Activated CD8-positive, alpha-beta memory T cell treated with anti-CD3 and anti-CD28 coated beads, Interleukin-2, amount 50 U/mL, for 24 hours (primary cell): ENCODE results near the gene PPP2R5C.
"Not testable (repeated sequence)": the region's sequence is repeated elsewhere in the genome, so short reads cannot be mapped to it uniquely, and the experiment has no call there.

Experiments
- DNase-seq: peaks from one replicate; pipeline ENCODE4 v3.0.0-alpha.2; 2020; ENCODE audit errors: extremely low read depth

PPP2R5C gene

GRCh38 chr14:101781240-101782061 is 19.9 kb downstream of the PPP2R5C start:
- DNase-seq, result no peak

GRCh38 chr14:101783260-101784016 is 21.9 kb downstream of the PPP2R5C start:
- DNase-seq, result no peak

DNA sequence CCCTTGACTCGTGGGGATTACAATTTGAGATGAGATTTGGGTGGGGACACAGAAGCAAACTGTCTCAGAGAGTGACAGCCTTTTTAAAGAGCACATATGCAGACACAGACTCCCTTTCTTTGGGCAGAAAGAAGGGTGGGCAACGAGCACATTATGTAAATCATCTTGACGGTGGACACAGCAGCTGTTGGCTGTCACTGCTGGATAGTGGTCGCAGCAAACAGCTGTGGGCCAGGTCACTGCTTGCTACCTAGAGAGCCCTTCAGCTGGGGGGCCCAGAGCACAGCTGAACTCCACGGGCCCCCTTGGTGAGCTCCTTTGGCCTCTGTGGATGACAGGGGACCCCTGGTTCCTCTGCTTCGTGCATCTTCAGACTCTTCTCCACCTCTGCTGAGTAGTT is 23.1 kb downstream of the PPP2R5C start:
- no peak for DNase-seq

DNA sequence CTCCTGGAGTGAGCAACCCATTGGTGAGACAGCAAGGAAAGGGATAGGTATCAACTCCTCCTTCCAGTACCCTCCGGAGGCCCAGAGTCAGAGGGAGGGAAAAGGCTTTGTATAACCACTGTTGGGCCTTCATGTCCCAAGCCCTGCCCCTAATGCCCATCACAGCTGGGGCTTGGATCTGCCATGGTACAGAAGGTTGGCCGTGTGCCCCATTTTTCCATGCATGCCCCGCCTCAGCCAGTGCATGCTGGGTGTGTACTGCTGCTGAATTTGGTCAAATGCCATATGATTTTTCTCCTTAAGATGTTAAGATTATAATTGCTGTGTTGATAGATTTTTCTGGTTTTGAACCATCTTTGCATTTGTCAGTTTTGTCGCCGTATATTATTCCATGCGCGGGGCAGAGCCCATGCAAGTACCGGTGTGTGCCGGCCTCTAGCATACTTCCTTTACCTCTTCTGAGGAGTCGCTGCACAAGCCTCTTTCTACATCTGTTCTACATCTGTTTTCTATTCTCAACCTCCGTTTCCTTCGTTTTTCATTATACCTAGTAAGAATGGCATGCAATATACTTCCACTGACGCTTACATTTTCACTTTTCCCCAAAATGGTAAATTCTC is 26.6 kb downstream of the PPP2R5C start:
- no peak for DNase-seq

DNA sequence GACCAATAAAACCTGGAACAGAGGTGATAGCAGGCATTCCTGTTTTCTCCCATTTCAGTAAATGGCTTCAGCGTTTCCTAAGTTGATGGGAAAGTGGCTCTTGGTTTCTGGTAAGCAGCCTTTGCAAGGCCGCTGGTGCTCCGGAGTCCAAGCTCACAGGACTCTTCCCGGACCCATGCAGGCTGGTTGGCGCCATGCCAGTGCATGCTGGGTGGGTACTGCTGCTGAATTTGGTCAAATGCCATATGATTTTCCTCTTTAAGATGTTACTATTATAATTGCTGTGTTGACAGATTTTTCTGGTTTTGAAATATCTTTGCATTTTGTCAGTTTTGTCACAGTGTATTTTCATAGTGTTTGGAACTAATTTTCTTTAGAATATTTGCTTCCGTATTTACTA is 27.7 kb downstream of the PPP2R5C start:
- no peak for DNase-seq

GRCh38 chr14:101790232-101790631 is 28.7 kb downstream of the PPP2R5C start:
- DNase-seq, result no peak

DNA sequence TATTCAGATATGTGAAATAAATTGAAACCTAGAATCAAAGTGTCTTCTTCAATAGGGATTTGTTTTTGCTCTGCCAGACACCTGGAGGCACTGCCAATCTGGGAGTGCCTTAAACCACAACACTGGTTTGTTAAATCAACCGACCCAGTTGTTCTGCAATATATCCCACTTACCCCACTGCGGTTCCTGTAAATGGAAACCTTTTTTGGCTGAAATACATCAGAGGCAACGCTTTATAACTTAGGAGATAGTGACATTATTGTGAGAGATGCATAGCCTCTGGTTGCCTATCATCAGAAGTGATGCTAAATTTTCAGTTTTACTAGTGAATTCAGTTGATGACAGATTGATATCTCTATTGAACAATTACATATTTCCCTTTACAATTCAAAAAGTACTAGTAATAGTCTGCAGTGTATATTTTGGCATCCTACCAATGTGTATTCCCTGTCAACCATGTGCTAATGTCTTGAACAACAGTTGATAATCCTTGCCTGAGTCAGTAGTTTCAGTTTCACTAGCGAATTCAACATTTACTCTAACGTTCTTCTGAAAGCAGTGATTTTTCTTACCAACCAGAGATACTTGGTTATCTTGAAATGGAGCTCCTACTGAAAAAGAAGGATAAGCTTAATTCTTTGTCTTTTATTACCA is 30.5 kb downstream of the PPP2R5C start:
- no peak for DNase-seq

DNA sequence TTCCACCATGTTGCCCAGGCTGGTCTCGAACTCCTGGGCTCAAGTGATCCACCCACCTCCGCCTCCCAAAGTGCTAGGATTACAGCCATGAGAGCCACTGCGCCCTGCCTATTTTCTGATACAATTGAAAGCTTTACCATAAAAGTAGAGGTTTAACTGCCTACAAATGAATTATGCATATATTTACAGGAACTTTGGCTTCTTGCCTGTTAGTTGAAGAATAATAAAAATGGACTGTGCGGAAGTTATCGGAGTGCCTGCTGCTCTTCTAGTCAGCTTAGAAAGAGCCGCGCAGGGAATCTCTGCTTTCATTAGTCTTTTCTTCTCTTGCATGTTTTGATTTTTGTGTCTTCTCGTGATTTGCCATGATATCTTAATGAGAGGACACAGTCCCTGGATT is 34.5 kb downstream of the PPP2R5C start:
- no peak for DNase-seq

- no peak for DNase-seq
Observed at GRCh38 chr14:101796479-101796878, 35.0 kb downstream of the PPP2R5C start.

DNA sequence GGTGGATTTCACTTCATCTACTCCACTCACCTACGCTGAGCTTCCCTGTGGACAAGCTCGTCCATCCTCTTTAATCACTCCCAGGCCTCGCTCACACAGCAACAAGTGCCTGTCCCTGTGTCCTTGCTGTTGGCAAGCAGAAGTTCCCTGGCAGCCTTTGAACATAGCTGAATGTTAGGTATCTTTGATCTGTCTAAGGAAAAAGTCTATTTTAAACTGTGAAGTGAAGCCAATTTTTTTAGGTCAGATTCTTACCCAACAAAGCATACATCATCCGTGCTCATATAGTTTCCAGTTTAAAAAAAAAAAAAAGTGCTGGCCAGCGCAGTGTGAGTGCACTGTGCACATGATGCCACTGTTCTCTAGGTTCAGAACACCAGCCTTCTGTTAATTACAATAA is 36.3 kb downstream of the PPP2R5C start:
- no peak for DNase-seq

- not testable (repeated sequence) for DNase-seq
Observed at GRCh38 chr14:101804373-101804772, 42.9 kb downstream of the PPP2R5C start.

GRCh38 chr14:101806252-101806651 is 44.7 kb downstream of the PPP2R5C start:
- not testable (repeated sequence) for DNase-seq

DNA sequence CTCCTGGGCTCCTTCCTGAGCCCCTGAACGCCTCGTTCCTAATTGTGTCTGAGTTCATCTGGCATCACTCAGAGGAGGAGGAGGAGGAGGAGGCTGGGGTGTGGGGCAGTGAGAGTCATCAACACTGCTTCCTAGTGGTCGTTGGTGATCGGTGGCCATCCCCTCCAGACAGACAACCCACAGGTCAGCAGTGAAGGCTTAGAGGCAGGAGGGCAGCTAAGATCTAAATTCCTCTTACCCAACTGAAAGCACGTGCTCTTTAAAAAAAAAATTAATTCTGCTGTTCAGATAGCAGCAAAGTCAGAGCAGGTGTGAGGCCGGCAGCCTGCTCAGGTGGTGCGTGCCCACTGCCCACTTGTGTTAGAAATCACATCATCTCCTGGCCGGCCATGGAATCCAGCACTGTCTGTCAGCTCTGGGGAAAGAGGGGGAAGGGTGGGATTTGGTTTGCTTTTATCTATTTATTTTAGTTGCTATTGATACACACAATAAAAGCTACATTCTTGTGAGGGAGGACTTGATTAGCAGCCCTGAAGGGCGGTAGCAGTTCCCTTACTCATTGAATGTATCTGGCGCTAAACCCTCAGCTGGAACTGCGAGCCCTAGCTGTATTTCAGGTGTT is 46.6 kb downstream of the PPP2R5C start:
- no peak for DNase-seq

DNA sequence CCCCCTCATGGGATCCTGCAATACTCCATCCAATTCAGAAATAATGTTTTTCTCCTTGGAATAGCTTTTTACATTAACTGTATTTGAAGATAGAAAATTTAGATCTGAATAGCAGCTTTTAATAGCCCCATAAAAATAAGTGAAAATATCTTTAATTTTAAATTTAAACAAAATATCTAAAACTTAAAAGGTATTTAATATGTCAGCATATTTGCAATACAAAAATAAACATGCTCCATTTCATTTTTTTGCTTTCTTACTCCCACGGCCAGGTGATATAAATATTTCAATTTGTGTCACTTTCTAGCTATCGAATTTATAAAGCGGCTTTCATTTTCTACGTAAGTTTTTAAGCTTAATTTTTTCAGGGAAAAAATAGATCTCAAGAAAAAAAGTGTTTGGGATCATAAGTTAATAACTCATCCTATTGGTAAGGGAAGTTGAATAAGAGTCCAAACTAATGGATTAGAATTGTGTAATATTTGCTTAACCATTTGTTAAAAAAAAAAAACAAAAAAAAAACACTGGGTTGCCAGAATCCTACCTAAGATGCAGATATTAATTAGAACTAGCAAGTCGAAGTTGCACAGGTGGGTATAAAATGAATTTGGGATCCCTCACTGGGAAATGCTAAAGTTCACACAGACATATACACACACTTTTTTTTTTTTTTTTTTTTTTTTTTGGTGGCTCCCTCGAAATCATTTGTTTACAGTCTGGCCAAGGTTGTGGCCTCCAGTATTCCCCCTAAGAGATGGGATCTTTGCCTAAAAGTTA is 47.6 kb downstream of the PPP2R5C start:
- no peak for DNase-seq

DNA sequence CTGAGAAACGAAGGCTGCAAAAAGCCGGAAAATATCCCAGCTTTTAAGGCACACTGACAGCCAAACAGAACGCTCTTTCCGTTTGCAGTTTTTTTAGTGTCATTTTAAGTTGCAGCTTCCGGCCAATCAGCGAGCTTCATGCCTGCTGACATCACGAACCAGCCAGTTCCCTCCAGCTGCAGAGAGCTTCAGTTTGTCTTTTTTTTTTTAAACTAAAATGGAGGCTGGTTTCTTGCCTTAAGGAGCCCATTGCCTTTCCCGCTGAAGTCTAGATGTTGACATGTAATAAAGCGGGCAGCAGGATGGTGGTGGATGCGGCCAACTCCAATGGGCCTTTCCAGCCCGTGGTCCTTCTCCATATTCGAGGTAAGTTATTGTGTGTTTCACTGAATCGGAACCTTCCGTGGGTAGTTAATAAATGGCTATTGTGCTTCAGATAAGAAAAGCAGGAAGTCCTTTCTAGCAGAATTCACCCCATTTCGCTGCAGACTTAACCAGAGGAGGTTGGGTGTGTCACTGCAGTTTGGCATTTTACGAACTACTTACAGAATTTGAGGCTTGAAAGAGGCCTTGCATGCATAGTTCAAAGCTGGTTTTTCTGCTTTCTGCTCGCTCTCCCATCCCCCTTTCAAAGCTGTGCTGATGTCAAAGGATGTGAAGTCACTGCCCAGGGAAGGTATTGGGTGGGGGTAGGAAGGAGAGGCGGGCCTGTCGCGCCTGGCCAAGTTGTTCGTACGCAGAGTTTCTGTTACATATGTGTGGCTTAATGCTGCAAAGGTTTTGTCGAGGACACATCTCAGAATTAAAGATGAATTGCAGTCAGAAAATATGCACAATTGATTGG is 48.4 kb downstream of the PPP2R5C start:
- DNase-seq, result no peak

DNA sequence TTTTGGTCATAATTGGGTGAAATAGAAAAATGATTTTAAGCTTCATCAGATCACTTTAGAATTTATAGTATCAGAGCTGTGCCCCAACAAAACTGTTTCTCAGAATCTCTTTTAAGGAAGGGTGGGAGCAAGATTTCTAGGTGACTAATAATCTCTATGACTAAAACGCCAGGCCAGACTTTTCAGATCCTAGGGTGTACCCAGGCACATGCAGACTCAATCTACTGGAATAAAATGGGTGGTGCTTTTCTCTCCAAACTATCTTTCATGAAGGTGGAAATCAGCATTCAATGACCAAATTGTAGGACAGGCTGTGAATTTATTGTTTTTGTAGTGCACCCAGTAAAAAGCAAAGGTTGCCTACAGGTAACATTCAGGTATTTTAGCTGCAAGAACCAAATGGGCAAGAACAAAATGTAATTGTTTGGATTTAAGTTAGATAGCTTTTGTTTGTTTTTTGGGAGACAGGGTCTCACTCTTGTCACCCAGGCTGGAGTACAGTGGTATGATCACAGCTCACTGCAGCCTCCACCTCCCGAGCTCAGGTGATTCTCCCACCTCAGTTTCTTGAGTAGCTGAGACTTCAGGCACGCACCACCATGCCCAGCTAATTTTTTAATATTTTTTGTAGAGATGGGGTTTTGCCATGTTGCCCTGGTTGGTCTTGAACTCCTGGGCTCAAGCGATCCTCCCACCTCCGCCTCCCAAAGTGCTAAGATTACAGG is 49.5 kb downstream of the PPP2R5C start:
- no peak for DNase-seq

- DNase-seq, result no peak
Observed at GRCh38 chr14:101812071-101812470, 50.6 kb downstream of the PPP2R5C start.

- DNase-seq, result no peak
Observed at GRCh38 chr14:101813171-101813759, 51.8 kb downstream of the PPP2R5C start.

GRCh38 chr14:101813833-101814232 is 52.3 kb downstream of the PPP2R5C start:
- no peak for DNase-seq
